HEK293 (cell line): ENCODE measurements around the gene ZSCAN16.

Experiments used
- CTCF ChIA-PET: fragments of 350-600 bp; formaldehyde crosslinking; extraction: SDS; loops from one replicate; lab custom pipeline; 2021; ENCODE audit warnings: antibody characterized with exemption; lab: Yijun Ruan, JAX
- POLR2A ChIA-PET: fragments of 300-600 bp; formaldehyde crosslinking; extraction: SDS; loops from one replicate; lab custom pipeline; 2020; ENCODE audit warnings: antibody characterized with exemption, inconsistent platforms; lab: Yijun Ruan, JAX
- H3K27ac ChIP-seq: fragments of 200-500 bp; sonication (Bioruptor generic); 2 replicates; pipeline ENCODE4 v1.5.1; 2014; ENCODE audit warnings: low read depth, low read length, control low read depth, inconsistent platforms; ENCODE audit errors: extremely low read depth
- H3K36me3 ChIP-seq, 2 experiments: fragments of 200-500 bp in 1 of 2; sonication (Bioruptor generic) in 1 of 2; 1 replicate in 1 of 2; 2 replicates in 1 of 2; pipeline ENCODE4 v1.5.1; 2014 to 2017; ENCODE audit warnings: inconsistent platforms in 2 of 2, low read length in 2 of 2; ENCODE audit not compliant: control insufficient read depth in 2 of 2, insufficient read depth in 1 of 2
- H3K4me1 ChIP-seq: fragments of 200-500 bp; sonication (Bioruptor generic); 2 replicates; pipeline ENCODE4 v1.5.1; 2014; ENCODE audit warnings: mild to moderate bottlenecking, low read length, inconsistent platforms; ENCODE audit not compliant: control insufficient read depth, insufficient read depth
- H3K4me3 ChIP-seq: 2 replicates; pipeline ENCODE4 v1.5.1; 2011; ENCODE audit warnings: low read depth, mild to moderate bottlenecking, control low read depth, low read length, moderate library complexity
- H3K9me3 ChIP-seq: fragments of 200-500 bp; sonication (Bioruptor generic); 2 replicates; pipeline ENCODE4 v1.5.1; 2014; ENCODE audit warnings: low read depth, low read length, inconsistent platforms; ENCODE audit not compliant: control insufficient read depth, insufficient read depth
- GLI4 ChIP-seq: fragments of 450-650 bp; formaldehyde crosslinking; IDR thresholded peaks from 2 replicates; pipeline ENCODE4 v1.5.1; 2016; ENCODE audit warnings: missing biosample characterization, missing genetic modification characterization
- KLF7 ChIP-seq: fragments of 450-650 bp; formaldehyde crosslinking; IDR thresholded peaks from 2 replicates; pipeline ENCODE4 v1.5.1; 2016; ENCODE audit warnings: missing biosample characterization, missing genetic modification characterization, borderline replicate concordance
- SP3 ChIP-seq: fragments of 450-650 bp; formaldehyde crosslinking; IDR thresholded peaks from 2 replicates; pipeline ENCODE4 v1.5.1; 2016; ENCODE audit warnings: missing biosample characterization, missing genetic modification characterization
- ZBTB21 ChIP-seq: fragments of 450-650 bp; formaldehyde crosslinking; IDR thresholded peaks from 2 replicates; pipeline ENCODE4 v1.5.1; 2017; ENCODE audit warnings: missing biosample characterization, missing genetic modification characterization
- ZFP3 ChIP-seq: fragments of 450-650 bp; formaldehyde crosslinking; IDR thresholded peaks from 2 replicates; pipeline ENCODE4 v1.5.1; 2016; ENCODE audit warnings: low read depth, missing biosample characterization, missing genetic modification characterization
- ZFP41 ChIP-seq: fragments of 450-650 bp; formaldehyde crosslinking; IDR thresholded peaks from 2 replicates; pipeline ENCODE4 v1.5.1; 2016; ENCODE audit warnings: missing biosample characterization, missing genetic modification characterization, borderline replicate concordance
- ZNF114 ChIP-seq: fragments of 450-650 bp; formaldehyde crosslinking; IDR thresholded peaks from 2 replicates; pipeline ENCODE4 v1.5.0; 2017; ENCODE audit warnings: missing biosample characterization, missing genetic modification characterization
- ZNF266 ChIP-seq: fragments of 450-650 bp; formaldehyde crosslinking; IDR thresholded peaks from 2 replicates; pipeline ENCODE4 v1.5.1; 2016; ENCODE audit warnings: missing biosample characterization, missing genetic modification characterization, low read depth
- ZNF335 ChIP-seq: fragments of 450-650 bp; formaldehyde crosslinking; conservative IDR thresholded peaks from 2 replicates; pipeline ENCODE4 v1.5.1; 2016; ENCODE audit warnings: missing biosample characterization, missing genetic modification characterization
- ZNF341 ChIP-seq: fragments of 450-650 bp; formaldehyde crosslinking; IDR thresholded peaks from 2 replicates; pipeline ENCODE4; 2016; ENCODE audit warnings: low read depth, missing biosample characterization, missing genetic modification characterization
- ZNF366 ChIP-seq: fragments of 450-650 bp; formaldehyde crosslinking; conservative IDR thresholded peaks from 2 replicates; pipeline ENCODE4 v1.5.1; 2016; ENCODE audit warnings: missing biosample characterization, missing genetic modification characterization
- ZNF529 ChIP-seq: fragments of 450-650 bp; formaldehyde crosslinking; IDR thresholded peaks from 2 replicates; pipeline ENCODE4 v1.5.1; 2017; ENCODE audit warnings: missing genetic modification characterization, missing biosample characterization; ENCODE audit not compliant: insufficient replicate concordance
- ZNF561 ChIP-seq: fragments of 450-650 bp; IDR thresholded peaks from 2 replicates; pipeline ENCODE4 v1.5.1; 2018; ENCODE audit warnings: missing biosample characterization, missing genetic modification characterization, borderline replicate concordance
- ZNF626 ChIP-seq: fragments of 450-650 bp; sonication (Bioruptor Pico); formaldehyde crosslinking; IDR thresholded peaks from 2 replicates; pipeline ENCODE4 v1.5.1; 2018; ENCODE audit warnings: missing biosample characterization, missing genetic modification characterization, inconsistent platforms
- ZNF660 ChIP-seq: fragments of 450-650 bp; IDR thresholded peaks from 2 replicates; pipeline ENCODE4 v1.5.1; 2018; ENCODE audit warnings: missing biosample characterization, mild to moderate bottlenecking, missing genetic modification characterization
- TF ChIP-seq, protein P1 (sequence below): fragments of 450-650 bp; formaldehyde crosslinking; IDR thresholded peaks from 2 replicates; pipeline ENCODE4 v1.5.1; 2016; ENCODE audit warnings: missing biosample characterization, missing genetic modification characterization

The ZSCAN16 gene

GRCh38 chr6:28167926-28168325, 43.5 kb downstream of the ZSCAN16 start:
- no peak overlapping the region for H3K27ac ChIP-seq
- CTCF ChIA-PET = no interaction called here
- POLR2A ChIA-PET = no interaction called here
- H3K36me3 ChIP-seq = peaks cover 0 to 53% of the 10 kb centered on the region in 2 experiments; a peak in 1 of 3 replicates
- no peaks in the 10 kb centered on the region for H3K4me1 ChIP-seq
- H3K9me3 ChIP-seq = no peaks in the 10 kb centered on the region
- TF ChIP-seq, protein P1, sequence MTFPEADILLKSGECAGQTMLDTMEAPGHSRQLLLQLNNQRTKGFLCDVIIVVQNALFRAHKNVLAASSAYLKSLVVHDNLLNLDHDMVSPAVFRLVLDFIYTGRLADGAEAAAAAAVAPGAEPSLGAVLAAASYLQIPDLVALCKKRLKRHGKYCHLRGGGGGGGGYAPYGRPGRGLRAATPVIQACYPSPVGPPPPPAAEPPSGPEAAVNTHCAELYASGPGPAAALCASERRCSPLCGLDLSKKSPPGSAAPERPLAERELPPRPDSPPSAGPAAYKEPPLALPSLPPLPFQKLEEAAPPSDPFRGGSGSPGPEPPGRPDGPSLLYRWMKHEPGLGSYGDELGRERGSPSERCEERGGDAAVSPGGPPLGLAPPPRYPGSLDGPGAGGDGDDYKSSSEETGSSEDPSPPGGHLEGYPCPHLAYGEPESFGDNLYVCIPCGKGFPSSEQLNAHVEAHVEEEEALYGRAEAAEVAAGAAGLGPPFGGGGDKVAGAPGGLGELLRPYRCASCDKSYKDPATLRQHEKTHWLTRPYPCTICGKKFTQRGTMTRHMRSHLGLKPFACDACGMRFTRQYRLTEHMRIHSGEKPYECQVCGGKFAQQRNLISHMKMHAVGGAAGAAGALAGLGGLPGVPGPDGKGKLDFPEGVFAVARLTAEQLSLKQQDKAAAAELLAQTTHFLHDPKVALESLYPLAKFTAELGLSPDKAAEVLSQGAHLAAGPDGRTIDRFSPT = no peak
- TF ChIP-seq ZNF341 (tag by site-specific recombination) = no peak
- H3K4me3 ChIP-seq = no peak overlapping the region

- ChIA-PET POLR2A (interaction anchor here (2.1 kb wide), 1 partner anchor 10 kb away, joined by 7 read pairs; no protein-coding TSS in a partner anchor), CTCF (no interaction called here)
- TF ChIP-seq ZNF114 (no peak), ZBTB21 (tag by site-specific recombination) (no peak), ZNF660 (tag by site-specific recombination) (no peak), ZFP41 (no peak), ZNF335 (tag by site-specific recombination) (no peak)
- TF ChIP-seq, all 188 proteins: peak for 0
- H3K27ac ChIP-seq = no peak overlapping the region
- H3K9me3 ChIP-seq = no peaks in the 10 kb centered on the region
- H3K4me3 ChIP-seq = no peak overlapping the region
- H3K4me1 ChIP-seq = no peaks in the 10 kb centered on the region
- H3K36me3 ChIP-seq = peaks cover 0 to 50% of the 10 kb centered on the region in 2 experiments; a peak in 1 of 3 replicates
Measured at GRCh38 chr6:28171271-28171670, 46.9 kb downstream of the ZSCAN16 start.

DNA sequence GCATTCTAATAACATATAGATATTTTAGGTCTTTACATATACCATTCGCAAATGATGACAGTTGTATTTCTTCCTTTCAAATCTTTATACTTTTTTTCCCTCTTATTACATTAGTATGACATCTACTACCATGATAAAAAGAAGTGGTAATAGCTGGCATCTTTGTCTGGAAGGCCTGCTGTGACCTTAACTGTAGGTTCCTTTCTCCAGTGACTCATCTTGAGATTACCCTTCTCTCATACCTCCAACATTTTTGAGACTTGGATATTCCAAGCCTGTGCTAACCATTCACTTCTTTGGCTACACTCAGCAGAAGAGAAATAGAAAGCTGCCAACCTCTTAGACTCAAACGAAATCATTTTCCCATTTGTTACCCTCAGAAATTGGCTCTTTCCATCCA, 47.6 kb downstream of the ZSCAN16 start:
- Histone ChIP-seq H3K9me3 (no peaks in the 10 kb centered on the region), H3K4me1 (no peaks in the 10 kb centered on the region), H3K4me3 (no peak overlapping the region), H3K27ac (no peak overlapping the region), H3K36me3 (peaks cover 0 to 43% of the 10 kb centered on the region in 2 experiments; a peak in 1 of 3 replicates)
- ChIA-PET CTCF (no interaction called here), POLR2A (interaction anchor here (2.1 kb wide), 1 partner anchor 10 kb away, joined by 7 read pairs; no protein-coding TSS in a partner anchor)
- TF ChIP-seq ZNF266 (tag by site-specific recombination) = no peak
- TF ChIP-seq SP3 = no peak
- no peak for TF ChIP-seq ZFP3 (tag by site-specific recombination)
- TF ChIP-seq ZNF626 = no peak

DNA sequence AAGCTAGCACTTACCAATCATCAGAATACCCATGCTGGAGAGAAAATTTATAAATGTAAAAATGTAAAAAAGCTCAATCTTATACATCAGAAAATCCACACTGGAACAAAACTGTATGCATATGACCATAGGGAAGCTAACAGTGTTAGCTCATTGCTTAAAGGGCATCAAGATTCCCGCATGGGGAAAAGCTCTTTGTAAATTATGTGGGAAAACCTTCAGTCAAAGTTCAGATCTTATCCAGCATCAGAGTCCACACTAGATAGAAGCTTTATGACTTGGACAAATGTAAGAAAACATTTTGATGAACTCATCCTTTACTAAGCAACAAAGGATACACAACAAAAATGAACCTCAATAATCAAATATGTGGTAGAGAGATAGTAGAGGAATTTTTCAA, 52.0 kb downstream of the ZSCAN16 start:
- H3K9me3 ChIP-seq = no peaks in the 10 kb centered on the region
- peaks cover 0 to 4% of the 10 kb centered on the region in 2 experiments; a peak in 1 of 3 replicates for H3K36me3 ChIP-seq
- CTCF ChIA-PET = interaction anchor here (0.6 to 0.9 kb wide), 2 partner anchors 9 to 180 kb away, joined by 3 read pairs; no protein-coding TSS in a partner anchor
- H3K27ac ChIP-seq = no peak overlapping the region
- TF ChIP-seq GLI4 (tag by site-specific recombination) (no peak), KLF7 (no peak), ZNF561 (no peak), ZNF529 (tag by site-specific recombination) (no peak), ZNF366 (tag by site-specific recombination) (no peak)
- POLR2A ChIA-PET = interaction anchor here (0.8 kb wide), 1 partner anchor 15 kb away, joined by 4 read pairs; no protein-coding TSS in a partner anchor
- H3K4me1 ChIP-seq = no peaks in the 10 kb centered on the region
- no peak overlapping the region for H3K4me3 ChIP-seq
